Mesendoderm (in vitro differentiated cells): ENCODE measurements around the gene DDRGK1.
"Not testable (repeated sequence)": the region's sequence is repeated elsewhere in the genome, so short reads cannot be mapped to it uniquely, and the experiment has no call there.

Experiments used
- DNase-seq: peaks from one replicate; pipeline ENCODE4 v3.0.0; 2013
- H2AK5ac ChIP-seq: 2 replicates; pipeline ENCODE4 v1.6.1; 2013; ENCODE audit warnings: low read length, inconsistent platforms
- H2BK120ac ChIP-seq: 2 replicates; pipeline ENCODE4 v1.6.1; 2013; ENCODE audit warnings: low read depth, mild to moderate bottlenecking, low read length, moderate library complexity, mixed read lengths
- H2BK15ac ChIP-seq: replicated peaks from 2 replicates; pipeline ENCODE4 v1.6.1; 2013; ENCODE audit warnings: low read depth, mild to moderate bottlenecking, moderate library complexity
- H2BK5ac ChIP-seq: 2 replicates; pipeline ENCODE4 v1.6.1; 2013; ENCODE audit warnings: low read length, inconsistent platforms
- H3K18ac ChIP-seq: 2 replicates; pipeline ENCODE4 v1.6.1; 2013; ENCODE audit warnings: mild to moderate bottlenecking, low read length, mixed read lengths
- H3K23ac ChIP-seq: one replicate; pipeline ENCODE4 v1.6.1; 2013; ENCODE audit warnings: low read length
- H3K27ac ChIP-seq: 2 replicates; pipeline ENCODE4 v1.5.1; 2013; ENCODE audit warnings: low read depth, mild to moderate bottlenecking, inconsistent platforms, low read length, moderate library complexity
- H3K27me3 ChIP-seq: 2 replicates; pipeline ENCODE4 v1.6.1; 2013; ENCODE audit warnings: low read length, control low read depth, mild to moderate bottlenecking, inconsistent platforms; ENCODE audit not compliant: insufficient read depth, poor library complexity
- H3K36me3 ChIP-seq: 2 replicates; pipeline ENCODE4 v1.6.1; 2013; ENCODE audit warnings: low read length, inconsistent platforms; ENCODE audit not compliant: control insufficient read depth, insufficient read depth
- H3K4ac ChIP-seq: one replicate; pipeline ENCODE4 v1.6.1; 2013; ENCODE audit warnings: low read depth, mild to moderate bottlenecking, low read length, moderate library complexity
- H3K4me1 ChIP-seq: 2 replicates; pipeline ENCODE4 v1.6.1; 2013; ENCODE audit warnings: low read depth, low read length, inconsistent platforms; ENCODE audit not compliant: control insufficient read depth
- H3K4me2 ChIP-seq: 2 replicates; pipeline ENCODE4 v1.6.1; 2013; ENCODE audit warnings: low read length
- H3K4me3 ChIP-seq: 2 replicates; pipeline ENCODE4 v1.5.1; 2013; ENCODE audit warnings: mild to moderate bottlenecking, low read length
- H3K56ac ChIP-seq: one replicate; pipeline ENCODE4 v1.6.1; 2013; ENCODE audit warnings: low read length
- H3K79me1 ChIP-seq: 2 replicates; pipeline ENCODE4 v1.6.1; 2013; ENCODE audit warnings: low read length, inconsistent platforms
- H3K79me2 ChIP-seq: 2 replicates; pipeline ENCODE4 v1.6.1; 2013; ENCODE audit warnings: mild to moderate bottlenecking, low read length; ENCODE audit not compliant: control insufficient read depth, insufficient read depth
- H3K9ac ChIP-seq: 2 replicates; pipeline ENCODE4 v1.6.1; 2013; ENCODE audit warnings: low read length, inconsistent platforms
- H4K5ac ChIP-seq: one replicate; pipeline ENCODE4 v1.6.1; 2013; ENCODE audit warnings: low read length
- H4K8ac ChIP-seq: one replicate; pipeline ENCODE4 v1.6.1; 2013; ENCODE audit warnings: low read depth, mild to moderate bottlenecking, control low read depth, low read length, moderate library complexity
- WGBS: extraction: QIAGEN DNeasy Blood & Tissue Kit; methylation state at CpG from one replicate; pipeline ENCODE4 v1.1.7; 2013; ENCODE audit warnings: low lambda C conversion rate, missing lambda C conversion rate; ENCODE audit not compliant: insufficient coverage; ENCODE audit errors: extremely low coverage; 5-methylcytosine and 5-hydroxymethylcytosine counted together

The DDRGK1 gene

GRCh38 chr20:3215359-3215917 lies 11.0 kb upstream of the DDRGK1 start:
- H3K4me1 ChIP-seq, H3K4me3 ChIP-seq, H2BK5ac ChIP-seq, H3K4me2 ChIP-seq, H4K5ac ChIP-seq, H3K23ac ChIP-seq, H3K79me1 ChIP-seq, H2AK5ac ChIP-seq, H3K18ac ChIP-seq, H3K79me2 ChIP-seq, H3K27me3 ChIP-seq, H3K36me3 ChIP-seq, H3K9ac ChIP-seq, DNase-seq, H2BK15ac ChIP-seq, H3K27ac ChIP-seq, H4K8ac ChIP-seq, H3K4ac ChIP-seq, H3K56ac ChIP-seq, H2BK120ac ChIP-seq: not testable (repeated sequence)
- WGBS: no CpG with 5 or more reads among the region's 7 CpGs

- no peak overlapping the region for H2BK5ac ChIP-seq
- peaks cover 2% of the 10 kb centered on the region for H3K36me3 ChIP-seq
- no peak overlapping the region for H3K27ac ChIP-seq
- no peak overlapping the region for H3K18ac ChIP-seq
- DNase-seq: no peak
- no peak overlapping the region for H2BK15ac ChIP-seq
- WGBS: no CpG with 5 or more reads among the region's 7 CpGs
- H3K23ac ChIP-seq: no peak overlapping the region
- peaks cover 5% of the 10 kb centered on the region for H3K4me1 ChIP-seq
- H3K79me1 ChIP-seq: peaks cover 17% of the 10 kb centered on the region
- H3K27me3 ChIP-seq: no peaks in the 10 kb centered on the region
- no peak overlapping the region for H3K4me2 ChIP-seq
- no peak overlapping the region for H3K56ac ChIP-seq
- no peak overlapping the region for H2BK120ac ChIP-seq
- H3K4ac ChIP-seq: no peak overlapping the region
- H3K79me2 ChIP-seq: peaks cover 11% of the 10 kb centered on the region
- H4K5ac ChIP-seq: no peak overlapping the region
- H3K4me3 ChIP-seq: no peak overlapping the region
- no peak overlapping the region for H2AK5ac ChIP-seq
- H3K9ac ChIP-seq: no peak overlapping the region
- H4K8ac ChIP-seq: no peak overlapping the region
Observed at GRCh38 chr20:3213226-3213625, 8.7 kb upstream of the DDRGK1 start.

- WGBS: no CpG with 5 or more reads among the region's 2 CpGs
- peak overlapping the region; percentile 94 for H3K56ac ChIP-seq
Observed at GRCh38 chr20:3210346-3210745, 5.9 kb upstream of the DDRGK1 start.

GRCh38 chr20:3209946-3210317 lies 5.5 kb upstream of the DDRGK1 start:
- peaks cover 17% of the 10 kb centered on the region for H3K79me1 ChIP-seq
- no peak for DNase-seq

More at GRCh38 chr20:3210346-3210745, 5.9 kb upstream of the DDRGK1 start:
- no peak overlapping the region for H3K4ac ChIP-seq
- H2BK5ac ChIP-seq: no peak overlapping the region
- peak overlapping the region; percentile 98 for H3K9ac ChIP-seq
- no peak for DNase-seq
- H3K4me1 ChIP-seq: peaks cover 5% of the 10 kb centered on the region
- H2AK5ac ChIP-seq: peak overlapping the region; percentile 74
- peak overlapping the region; percentile 75 for H3K4me3 ChIP-seq
- H2BK15ac ChIP-seq: no peak overlapping the region
- H3K36me3 ChIP-seq: peaks cover 2% of the 10 kb centered on the region
- H4K8ac ChIP-seq: no peak overlapping the region
- no peak overlapping the region for H3K18ac ChIP-seq
- H3K4me2 ChIP-seq: peak overlapping the region; percentile 73
- H2BK120ac ChIP-seq: no peak overlapping the region
- peaks cover 11% of the 10 kb centered on the region for H3K79me2 ChIP-seq
- no peak overlapping the region for H3K23ac ChIP-seq
- no peak overlapping the region for H4K5ac ChIP-seq
- H3K27ac ChIP-seq: no peak overlapping the region
- peaks cover 17% of the 10 kb centered on the region for H3K79me1 ChIP-seq
- no peaks in the 10 kb centered on the region for H3K27me3 ChIP-seq

GRCh38 chr20:3209257-3209945 lies 4.9 kb upstream of the DDRGK1 start, which contains the start of gene ITPA:
Gene ITPA (plus strand): TSS chr20:3209498. CDS start chr20:3209552, 54 bp downstream.
- peak within 1 kb of the TSS; percentile 94 for H4K8ac ChIP-seq
- peak within 1 kb of the TSS; percentile 57 for H3K27ac ChIP-seq
- WGBS: no CpG with 5 or more reads among the region's 48 CpGs
- H2BK15ac ChIP-seq: no peak within 1 kb of the TSS
- peak within 1 kb of the TSS; percentile 94 for H3K56ac ChIP-seq
- H3K23ac ChIP-seq: peak within 1 kb of the TSS; percentile 89
- H4K5ac ChIP-seq: no peak within 1 kb of the TSS
- H3K27me3 ChIP-seq: no peaks in the 10 kb centered on the region
- H3K4me1 ChIP-seq: peaks cover 5% of the 10 kb centered on the region
- peaks cover 17% of the 10 kb centered on the region for H3K79me1 ChIP-seq
- H2BK5ac ChIP-seq: peak within 1 kb of the TSS; percentile 58
- peak within 1 kb of the TSS; percentile 89 for H3K18ac ChIP-seq
- peak within 1 kb of the TSS; percentile 89 for H3K4ac ChIP-seq
- peak within 1 kb of the TSS; percentile 99 for H2AK5ac ChIP-seq
- H3K9ac ChIP-seq: peak within 1 kb of the TSS; percentile 98
- peak within 1 kb of the TSS; percentile 100 for H3K4me2 ChIP-seq
- DNase-seq: peak; percentile 68
- peaks cover 11% of the 10 kb centered on the region for H3K79me2 ChIP-seq
- no peaks in the 10 kb centered on the region for H3K36me3 ChIP-seq
- H3K4me3 ChIP-seq: peak within 1 kb of the TSS; percentile 75
- peak within 1 kb of the TSS; percentile 8 for H2BK120ac ChIP-seq

More at GRCh38 chr20:3209946-3210317, 5.5 kb upstream of the DDRGK1 start:
- no peaks in the 10 kb centered on the region for H3K36me3 ChIP-seq
- no peak overlapping the region for H3K23ac ChIP-seq
- peaks cover 11% of the 10 kb centered on the region for H3K79me2 ChIP-seq
- H3K9ac ChIP-seq: peak overlapping the region; percentile 98
- H2BK5ac ChIP-seq: no peak overlapping the region
- peak overlapping the region; percentile 89 for H3K4ac ChIP-seq
- H2AK5ac ChIP-seq: peak overlapping the region; percentile 74
- WGBS: no CpG with 5 or more reads among the region's 10 CpGs
- H3K18ac ChIP-seq: peak overlapping the region; percentile 89
- peak overlapping the region; percentile 73 for H3K4me2 ChIP-seq
- no peak overlapping the region for H4K5ac ChIP-seq
- H4K8ac ChIP-seq: no peak overlapping the region
- peaks cover 5% of the 10 kb centered on the region for H3K4me1 ChIP-seq
- H2BK15ac ChIP-seq: no peak overlapping the region
- no peak overlapping the region for H3K27ac ChIP-seq
- peak overlapping the region; percentile 75 for H3K4me3 ChIP-seq
- H3K27me3 ChIP-seq: no peaks in the 10 kb centered on the region
- no peak overlapping the region for H2BK120ac ChIP-seq
- H3K56ac ChIP-seq: peak overlapping the region; percentile 94
